NCI-H748 (cell line): ENCODE measurements around the gene NADK2.

Experiments used
- DNase-seq: peaks from one replicate; lab custom pipeline; 2025; ENCODE audit not compliant: unreplicated experiment; lab: John Stamatoyannopoulos, UW

Gene NADK2

GRCh38 chr5:36164461-36164860, 77.3 kb downstream of the NADK2 start:
- no peak for DNase-seq

- no peak for DNase-seq
These were observed 78.8 kb downstream of the NADK2 start for GRCh38 chr5:36162810-36163486.

GRCh38 chr5:36161361-36161760, 80.4 kb downstream of the NADK2 start:
- DNase-seq, result no peak

DNA sequence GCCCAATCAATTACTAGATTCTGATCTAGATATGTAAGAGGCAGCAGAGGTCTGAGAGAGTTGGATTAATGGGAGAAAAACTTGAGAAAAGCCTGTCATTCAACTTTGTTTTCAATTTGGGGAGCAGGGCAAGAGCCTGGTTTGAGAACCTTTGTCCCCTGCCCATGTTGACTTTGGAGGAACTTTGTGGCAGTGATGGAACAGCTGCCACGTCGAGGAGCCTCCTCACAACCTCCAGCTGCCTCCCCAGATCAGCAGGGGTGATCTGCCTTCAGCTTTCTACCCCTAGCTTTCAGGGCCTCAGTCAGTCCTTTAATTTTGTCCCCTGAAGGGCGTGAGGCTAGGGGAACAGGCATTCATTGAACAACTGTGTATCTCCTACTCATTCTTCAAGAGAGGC, 81.1 kb downstream of the NADK2 start:
- DNase-seq, result no peak

DNA sequence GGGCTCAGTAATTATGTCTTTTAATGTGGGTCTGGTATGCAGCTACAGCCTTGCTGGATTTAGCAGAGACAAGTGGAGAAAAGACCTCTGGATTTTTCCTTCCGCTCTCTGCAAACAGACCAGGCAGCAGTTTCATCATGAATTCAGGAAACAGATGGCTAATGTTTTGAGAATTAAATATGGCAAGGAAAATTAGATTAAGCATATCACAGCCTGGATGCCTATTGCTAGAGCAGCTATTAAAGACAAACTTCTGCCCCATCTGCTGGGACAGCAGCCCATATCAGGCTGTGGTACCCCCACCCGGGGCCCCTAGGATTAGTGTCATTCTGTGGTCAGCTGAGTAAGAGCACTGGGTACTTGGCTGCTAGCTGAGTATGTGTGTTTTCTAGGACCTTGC, 83.6 kb downstream of the NADK2 start:
- no peak for DNase-seq

GRCh38 chr5:36156619-36157018, 85.1 kb downstream of the NADK2 start:
- no peak for DNase-seq

- no peak for DNase-seq
These were observed 85.6 kb downstream of the NADK2 start for GRCh38 chr5:36156121-36156601.

GRCh38 chr5:36155291-36155690, 86.4 kb downstream of the NADK2 start:
- DNase-seq, result no peak

GRCh38 chr5:36153726-36154125, 88.0 kb downstream of the NADK2 start:
- DNase-seq, result no peak

GRCh38 chr5:36153298-36153677, 88.4 kb downstream of the NADK2 start:
- DNase-seq, result no peak

GRCh38 chr5:36152324-36153297, 89.1 kb downstream of the NADK2 start:
- DNase-seq, result peak; percentile 73

- peak; percentile 100 for DNase-seq
These were observed 90.0 kb downstream of the NADK2 start, which contains the start of the genes LMBRD2 and SKP2 for GRCh38 chr5:36151434-36152323. Gene LMBRD2 (minus strand): TSS chr5:36151887. CDS start chr5:36143349, 8,538 bp downstream. Gene SKP2 (plus strand): TSS chr5:36152111. CDS start chr5:36152263, 152 bp downstream.

DNA sequence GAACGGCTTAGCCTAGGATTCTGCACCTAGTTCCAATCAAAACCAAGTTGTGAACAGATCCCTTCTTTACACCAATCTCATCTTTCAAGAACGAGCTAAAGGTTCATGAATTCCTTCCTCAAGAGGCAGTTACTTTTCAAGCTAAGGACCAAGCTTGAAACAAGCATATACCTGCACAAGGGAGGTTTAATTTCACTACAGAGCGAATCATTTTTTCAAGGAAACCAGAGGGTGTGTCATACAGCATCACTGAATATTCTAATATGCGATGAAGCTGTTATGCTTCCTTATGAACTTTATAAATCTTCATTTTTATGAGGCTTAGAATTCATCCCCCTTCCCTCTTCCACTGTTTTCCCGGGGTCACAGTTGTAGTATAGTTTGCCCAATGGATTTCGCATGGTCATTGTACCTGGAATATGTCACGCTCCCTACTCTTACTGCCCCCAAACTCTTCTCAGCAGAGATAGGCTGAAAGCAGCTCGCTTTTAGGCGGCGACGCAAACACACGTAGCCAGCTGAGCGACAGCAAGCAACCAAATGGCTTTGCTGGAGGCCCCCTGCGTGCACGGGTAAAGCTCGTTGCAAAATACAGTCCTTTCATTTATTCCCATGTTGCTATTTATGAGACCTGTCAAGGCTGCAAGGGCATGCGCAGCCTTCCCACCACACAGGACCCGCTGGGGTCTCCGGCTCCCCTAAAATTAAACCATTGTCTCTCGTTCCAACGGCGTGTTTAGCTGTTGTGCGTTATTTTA, 90.9 kb downstream of the NADK2 start:
- peak; percentile 97 for DNase-seq

- no peak for DNase-seq
These were observed 94.0 kb downstream of the NADK2 start for GRCh38 chr5:36147681-36148080.

DNA sequence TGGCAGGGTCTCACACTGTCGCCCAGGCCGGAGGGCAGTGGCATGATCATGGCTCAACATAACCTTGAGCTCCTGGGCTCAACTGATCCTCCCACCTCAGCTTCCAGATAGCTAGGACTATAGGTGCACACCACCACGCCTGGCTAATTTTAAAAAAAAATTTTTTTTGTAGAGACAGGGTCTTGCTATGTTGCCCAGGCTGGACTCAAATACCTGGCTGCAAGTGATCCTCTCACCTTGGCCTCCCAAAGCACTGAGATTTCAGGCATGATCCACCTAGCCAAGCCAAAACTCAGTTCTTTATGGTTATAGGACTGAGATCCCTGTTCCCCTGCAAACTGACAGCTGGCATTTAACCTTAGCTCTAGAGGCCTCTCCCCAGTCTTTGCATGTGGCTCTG, 95.3 kb downstream of the NADK2 start:
- no peak for DNase-seq

- no peak for DNase-seq
These were observed 96.4 kb downstream of the NADK2 start for GRCh38 chr5:36145311-36145710.
